Activated naive CD8-positive, alpha-beta T cell treated with anti-CD3 and anti-CD28 coated beads, Interleukin-2, amount 10 ng/mL, durations not matched to agents 7 days and 5 days (primary cell): ENCODE results near the gene TBL1X. TPM values are rescaled to one million over a fixed set of nuclear protein-coding genes. Genes with fewer than 3 reads are reported as not detected.
"Not testable (repeated sequence)": the region's sequence is repeated elsewhere in the genome, so short reads cannot be mapped to it uniquely, and the experiment has no call there.

Experiments
- ATAC-seq: fragments of 150-1000 bp; cut with Tn5 transposase; one replicate; pipeline ENCODE4 v1.10.0; 2021; ENCODE audit warnings: low read depth, moderate library complexity
- POLR2A ChIA-PET: fragments of 350-600 bp; sonication (Branson Sonifier 250); formaldehyde crosslinking; loops from one replicate; lab custom pipeline; 2021; ENCODE audit warnings: antibody characterized with exemption; lab: Charles Lee
- DNase-seq: peaks from one replicate; pipeline ENCODE4 v3.0.0; 2021
- H3K27ac Mint-ChIP-seq: one replicate; pipeline ENCODE4 v1.8.0; 2022; ENCODE audit warnings: mild to moderate bottlenecking, mixed read lengths
- H3K27me3 Mint-ChIP-seq: one replicate; pipeline ENCODE4 v1.8.0; 2022; ENCODE audit warnings: mild to moderate bottlenecking, moderate library complexity, mixed read lengths
- H3K36me3 Mint-ChIP-seq: one replicate; pipeline ENCODE4 v1.8.0; 2021; ENCODE audit warnings: mild to moderate bottlenecking, mixed read lengths
- H3K4me1 Mint-ChIP-seq: one replicate; pipeline ENCODE4 v1.8.0; 2021; ENCODE audit warnings: mixed read lengths
- H3K4me3 Mint-ChIP-seq: one replicate; pipeline ENCODE4 v1.8.0; 2022; ENCODE audit warnings: mild to moderate bottlenecking, moderate library complexity, mixed read lengths
- H3K9me3 Mint-ChIP-seq: one replicate; pipeline ENCODE4 v1.8.0; 2021; ENCODE audit warnings: mixed read lengths
- total RNA-seq, 2 experiments: library from RNA; stranded (reverse); gene quantifications; one replicate each; pipeline ENCODE4 v1.2.3, GENCODE V29; 2021

The TBL1X gene
- 10 to 100 TPM; 29.7 to 31.1 TPM for total RNA-seq

- peak; percentile 39 for ATAC-seq
- DNase-seq: peak; percentile 73
- peaks cover under 1% of the 10 kb centered on the region for H3K36me3 Mint-ChIP-seq
- peak within 1 kb of the TSS; percentile 80 for H3K4me3 Mint-ChIP-seq
- POLR2A ChIA-PET: interaction anchor here (0.6 kb wide), 1 partner anchor 185 kb away, joined by 3 read pairs; no protein-coding TSS in a partner anchor
- peak within 1 kb of the TSS; percentile 85 for H3K27ac Mint-ChIP-seq
- no peaks in the 10 kb centered on the region for H3K27me3 Mint-ChIP-seq
- peaks cover 26% of the 10 kb centered on the region for H3K4me1 Mint-ChIP-seq
- H3K9me3 Mint-ChIP-seq: no peaks in the 10 kb centered on the region
Measured at GRCh38 chrX:9464435-9465371, at the start of gene TBL1X. TSS of gene TBL1X (plus strand) at chrX:9465058. CDS start at chrX:9653587, 188,529 bp downstream.

- POLR2A ChIA-PET: no interaction called here
- peaks cover under 1% of the 10 kb centered on the region for H3K9me3 Mint-ChIP-seq
- no peaks in the 10 kb centered on the region for H3K27me3 Mint-ChIP-seq
- H3K4me3 Mint-ChIP-seq: no peak overlapping the region
- no peaks in the 10 kb centered on the region for H3K36me3 Mint-ChIP-seq
- ATAC-seq (no peak), DNase-seq (no peak)
- H3K27ac Mint-ChIP-seq: no peak overlapping the region
- H3K4me1 Mint-ChIP-seq: peaks cover 5% of the 10 kb centered on the region
Measured at GRCh38 chrX:9416562-9417348, 48.1 kb upstream of the TBL1X start.

GRCh38 chrX:9418262-9418661 lies 46.6 kb upstream of the TBL1X start:
- POLR2A ChIA-PET: no interaction called here
- Mint-ChIP-seq H3K4me3 (no peak overlapping the region), H3K36me3 (no peaks in the 10 kb centered on the region), H3K27me3 (no peaks in the 10 kb centered on the region), H3K27ac (no peak overlapping the region), H3K9me3 (no peaks in the 10 kb centered on the region), H3K4me1 (peaks cover 5% of the 10 kb centered on the region)
- no peak for ATAC-seq
- DNase-seq: no peak

- Mint-ChIP-seq H3K27me3 (no peaks in the 10 kb centered on the region), H3K36me3 (no peaks in the 10 kb centered on the region), H3K4me1 (peaks cover 5% of the 10 kb centered on the region), H3K4me3 (peak overlapping the region; percentile 20), H3K9me3 (no peaks in the 10 kb centered on the region), H3K27ac (peak overlapping the region; percentile 58)
- DNase-seq: no peak
- ATAC-seq: peak; percentile 70
- POLR2A ChIA-PET: no interaction called here
Measured at GRCh38 chrX:9420275-9421265, 44.3 kb upstream of the TBL1X start.

- H3K36me3 Mint-ChIP-seq: no peaks in the 10 kb centered on the region
Measured at GRCh38 chrX:9429767-9430166, 35.1 kb upstream of the TBL1X start.

GRCh38 chrX:9430346-9430921 lies 34.4 kb upstream of the TBL1X start:
- peaks cover 2% of the 10 kb centered on the region for H3K27me3 Mint-ChIP-seq
- ATAC-seq (no peak), DNase-seq (no peak)
- POLR2A ChIA-PET: no interaction called here
- H3K4me3 Mint-ChIP-seq: no peak overlapping the region
- H3K36me3 Mint-ChIP-seq: no peaks in the 10 kb centered on the region
- no peak overlapping the region for H3K27ac Mint-ChIP-seq
- H3K9me3 Mint-ChIP-seq: peaks cover 1% of the 10 kb centered on the region
- H3K4me1 Mint-ChIP-seq: no peaks in the 10 kb centered on the region

More at GRCh38 chrX:9429767-9430166, 35.1 kb upstream of the TBL1X start:
- Mint-ChIP-seq H3K9me3 (peaks cover 1% of the 10 kb centered on the region), H3K27ac (no peak overlapping the region), H3K4me3 (no peak overlapping the region), H3K4me1 (no peaks in the 10 kb centered on the region), H3K27me3 (peaks cover 2% of the 10 kb centered on the region)
- POLR2A ChIA-PET: no interaction called here
- ATAC-seq: no peak
- DNase-seq: no peak

- Mint-ChIP-seq H3K27ac (no peak overlapping the region), H3K27me3 (peaks cover 2% of the 10 kb centered on the region), H3K4me1 (no peaks in the 10 kb centered on the region), H3K4me3 (no peak overlapping the region), H3K9me3 (peaks cover under 1% of the 10 kb centered on the region), H3K36me3 (no peaks in the 10 kb centered on the region)
- ATAC-seq (no peak), DNase-seq (no peak)
- POLR2A ChIA-PET: no interaction called here
Measured at GRCh38 chrX:9431281-9431680, 33.6 kb upstream of the TBL1X start.

- ATAC-seq: no peak
- Mint-ChIP-seq H3K9me3 (no peaks in the 10 kb centered on the region), H3K36me3 (no peaks in the 10 kb centered on the region), H3K27me3 (peaks cover 2% of the 10 kb centered on the region), H3K4me1 (no peaks in the 10 kb centered on the region), H3K27ac (no peak overlapping the region), H3K4me3 (no peak overlapping the region)
- POLR2A ChIA-PET: no interaction called here
- no peak for DNase-seq
Measured at GRCh38 chrX:9433596-9433995, 31.3 kb upstream of the TBL1X start.

- no peak for DNase-seq
- H3K4me3 Mint-ChIP-seq: no peak overlapping the region
- no peak overlapping the region for H3K27ac Mint-ChIP-seq
- no peaks in the 10 kb centered on the region for H3K9me3 Mint-ChIP-seq
- POLR2A ChIA-PET: no interaction called here
- H3K27me3 Mint-ChIP-seq: peaks cover 2% of the 10 kb centered on the region
- no peaks in the 10 kb centered on the region for H3K4me1 Mint-ChIP-seq
- no peaks in the 10 kb centered on the region for H3K36me3 Mint-ChIP-seq
- no peak for ATAC-seq
Measured at GRCh38 chrX:9434051-9434550, 30.8 kb upstream of the TBL1X start.

GRCh38 chrX:9435086-9435485 lies 29.8 kb upstream of the TBL1X start:
- H3K4me3 Mint-ChIP-seq, H3K36me3 Mint-ChIP-seq, H3K9me3 Mint-ChIP-seq, ATAC-seq, DNase-seq, H3K4me1 Mint-ChIP-seq, H3K27me3 Mint-ChIP-seq, POLR2A ChIA-PET, H3K27ac Mint-ChIP-seq: not testable (repeated sequence)

- DNase-seq: no peak
- Mint-ChIP-seq H3K9me3 (no peaks in the 10 kb centered on the region), H3K4me1 (peaks cover 2% of the 10 kb centered on the region), H3K27ac (no peak overlapping the region), H3K4me3 (no peak overlapping the region), H3K36me3 (no peaks in the 10 kb centered on the region), H3K27me3 (peaks cover 2% of the 10 kb centered on the region)
- POLR2A ChIA-PET: no interaction called here
- ATAC-seq: no peak
Measured at GRCh38 chrX:9436812-9437211, 28.0 kb upstream of the TBL1X start.

GRCh38 chrX:9438933-9439494 lies 25.8 kb upstream of the TBL1X start:
- DNase-seq: no peak
- no peak overlapping the region for H3K27ac Mint-ChIP-seq
- POLR2A ChIA-PET: no interaction called here
- H3K4me1 Mint-ChIP-seq: peaks cover 2% of the 10 kb centered on the region
- H3K9me3 Mint-ChIP-seq: no peaks in the 10 kb centered on the region
- H3K4me3 Mint-ChIP-seq: no peak overlapping the region
- no peaks in the 10 kb centered on the region for H3K36me3 Mint-ChIP-seq
- no peak for ATAC-seq
- H3K27me3 Mint-ChIP-seq: no peaks in the 10 kb centered on the region
